ENCODE data around the gene SPEM2. TPM values are rescaled to one million over a fixed set of nuclear protein-coding genes. Genes with fewer than 3 reads are reported as not detected.

SPEM2 gene
- total and polyA plus RNA-seq, 2 of the 8 experiments (the other 6 are each of a cell fraction or from before 2014, with no cell fraction given): 0.03 TPM; not detected in 1

GRCh38 chr17:7398612-7399011, 26.8 kb upstream of the SPEM2 start:
- Histone ChIP-seq H2BK5ac (ENCODE audit: low read depth, low read length) (no peak overlapping the region), H3K79me2 (ENCODE audit: control insufficient read depth in 1 of 2, insufficient read depth in 2 of 2, low read length in 2 of 2) (0 out of 4 replicates have a peak, but pooled peaks cover 0 to 4% of the 10 kb centered on the region in 2 experiments), H3K36me3 (ENCODE audit: control insufficient read depth in 2 of 4, insufficient read depth in 4 of 4, low read length in 3 of 4) (no peaks in the 10 kb centered on the region), H4K20me1 (replicated peaks in 1 of 2; ENCODE audit: control insufficient read depth in 1 of 2, insufficient read depth in 2 of 2, low read length in 2 of 2) (peaks cover 0 to 3% of the 10 kb centered on the region in 2 experiments), H3K14ac (ENCODE audit: insufficient read length) (no peak overlapping the region), H2BK15ac (ENCODE audit: low read length) (no peak overlapping the region), H3K4ac (replicated peaks; ENCODE audit: insufficient read length, low read depth, low read length) (no peak overlapping the region), H3K56ac (replicated peaks; ENCODE audit: insufficient read length, low read depth, low read length) (no peak overlapping the region), H3K27me3 (replicated peaks in 1 of 4; ENCODE audit: control insufficient read depth in 3 of 4, extremely low read depth in 1 of 4, insufficient read depth in 3 of 4, low read length in 3 of 4) (no peaks in the 10 kb centered on the region), H3K4me3 (ENCODE audit: extremely low read depth in 1 of 4, insufficient read depth in 2 of 4, low read depth in 3 of 4, low read length in 4 of 4) (no peak overlapping the region), H2BK20ac (ENCODE audit: low read length) (no peak overlapping the region), H3K4me2 (ENCODE audit: insufficient read depth in 1 of 2, low read depth in 2 of 2, low read length in 2 of 2) (no peak overlapping the region), H3K9me3 (ENCODE audit: insufficient read depth in 2 of 2, low read depth in 1 of 2, low read length in 1 of 2) (no peaks in the 10 kb centered on the region), H2AK5ac (ENCODE audit: low read depth, low read length) (no peak overlapping the region), H2BK12ac (ENCODE audit: low read depth, low read length) (no peak overlapping the region), H3K27ac (ENCODE audit: low read depth, low read length) (no peak overlapping the region), H3K79me1 (ENCODE audit: low read depth, low read length) (peaks cover 2% of the 10 kb centered on the region; the same call in 1 of the 2 replicates), H2AFZ (ENCODE audit: low read length) (no peak overlapping the region), H2BK120ac (replicated peaks; ENCODE audit: low read depth, low read length) (no peak overlapping the region), H4K91ac (replicated peaks; ENCODE audit: insufficient read length, low read length) (peak overlapping the region; percentile 27), H4K8ac (ENCODE audit: extremely low read depth, insufficient read depth, low read length) (no peak overlapping the region), H4K5ac (ENCODE audit: insufficient read length, low read depth, low read length) (no peak overlapping the region), H3K18ac (ENCODE audit: extremely low read depth, low read length) (no peak overlapping the region), H3K23me2 (ENCODE audit: low read depth, low read length) (peaks cover 13% of the 10 kb centered on the region; the same call in 1 of the 2 replicates), H3K9ac (replicated peaks in 1 of 4; ENCODE audit: extremely low read depth in 1 of 4, low read depth in 3 of 4, low read length in 3 of 4) (no peak overlapping the region), H3K4me1 (replicated peaks in 1 of 4; ENCODE audit: control insufficient read depth in 3 of 4, insufficient read depth in 4 of 4, low read length in 3 of 4) (peaks cover 0 to 5% (median 3%) of the 10 kb centered on the region in 4 experiments; a peak in 4 of 7 replicates), H3K23ac (ENCODE audit: insufficient read length) (no peak overlapping the region)
- no peak for FAIRE-seq
- DNase-seq (ENCODE audit: low read depth in 1 of 2, low spot score in 2 of 2): no peak
- WGBS, 2 experiments (ENCODE audit: extremely low coverage in 1 of 2, insufficient coverage in 1 of 2, insufficient read length in 1 of 2, insufficient replicate concordance in 2 of 2, low coverage in 1 of 2, low lambda C conversion rate in 2 of 2, missing lambda C conversion rate in 1 of 2): 93% methylated on average over 2 of the region's 2 CpGs; no CpG with 5 or more reads in 1 of the 2 experiments
- POLR2A ChIA-PET (ENCODE audit: partially characterized antibody): interaction anchor here (0.6 to 2.3 kb wide), 11 partner anchors 9 to 1963 kb away, joined by 3 to 8 read pairs (median 4); partner anchors contain the start of genes ACAP1, CD68 and TMEM102
- CTCF ChIA-PET (ENCODE audit: partially characterized antibody): interaction anchor here (0.6 to 2.2 kb wide), 9 partner anchors 10 to 178 kb away, joined by 3 to 14 read pairs (median 3); partner anchors contain the start of genes TMEM95 and TNK1
- TF ChIP-seq KDM5A (IDR thresholded peaks at IDR 0.05; ENCODE audit: low read length) (no peak), BACH1 (IDR thresholded peaks at IDR 0.05; ENCODE audit: low read length) (no peak), KDM1A (IDR thresholded peaks at IDR 0.05; ENCODE audit: borderline replicate concordance, low read length) (0 out of 2 replicates have a peak, but pooled peaks have one; percentile 10), SP1 (IDR thresholded peaks at IDR 0.05; ENCODE audit: low read depth, low read length) (no peak), NRF1 (IDR thresholded peaks at IDR 0.05; ENCODE audit: low read depth, low read length) (no peak), NANOG (IDR thresholded peaks at IDR 0.05; ENCODE audit: insufficient read depth, low read depth, low read length, poor library complexity, severe bottlenecking) (no peak), ATF3 (IDR thresholded peaks at IDR 0.05; ENCODE audit: insufficient read depth, low read depth, low read length) (no peak)

All from H1 (cell line).